HUES64 (cell line): Measurements from ENCODE around the gene FASTKD1.
"Not testable (repeated sequence)": the region's sequence is repeated elsewhere in the genome, so short reads cannot be mapped to it uniquely, and the experiment has no call there.

Experiments used
- H3K27ac ChIP-seq: 2 replicates; pipeline ENCODE4 v1.7.0; 2013; ENCODE audit warnings: low read depth, low read length, inconsistent platforms
- H3K27me3 ChIP-seq: 2 replicates; pipeline ENCODE4 v1.6.1; 2013; ENCODE audit warnings: mild to moderate bottlenecking, low read length; ENCODE audit not compliant: insufficient read depth
- H3K36me3 ChIP-seq: 2 replicates; pipeline ENCODE4 v1.6.1; 2013; ENCODE audit warnings: mild to moderate bottlenecking, low read length; ENCODE audit not compliant: insufficient read depth
- H3K4me1 ChIP-seq: 2 replicates; pipeline ENCODE4 v1.6.1; 2013; ENCODE audit warnings: mild to moderate bottlenecking, low read length, moderate library complexity; ENCODE audit not compliant: insufficient read depth
- H3K4me3 ChIP-seq: 2 replicates; pipeline ENCODE4 v1.5.1; 2013; ENCODE audit warnings: mild to moderate bottlenecking, low read length, moderate library complexity
- H3K9ac ChIP-seq: 2 replicates; pipeline ENCODE4 v1.6.1; 2013; ENCODE audit warnings: mild to moderate bottlenecking, low read depth, low read length
- H3K9me3 ChIP-seq: 2 replicates; pipeline ENCODE4 v1.6.1; 2013; ENCODE audit warnings: low read depth, low read length; ENCODE audit not compliant: insufficient read depth
- WGBS: fragments of 150-250, 120-280 bp; methylation state at CpG from one replicate; pipeline ENCODE4 v1.1.7; 2013; ENCODE audit warnings: missing lambda C conversion rate; 5-methylcytosine and 5-hydroxymethylcytosine counted together

Gene FASTKD1

GRCh38 chr2:169526451-169526850, 47.2 kb downstream of the FASTKD1 start:
- H3K36me3 ChIP-seq, result peaks cover 40% of the 10 kb centered on the region
- H3K9ac ChIP-seq, result no peak overlapping the region
- H3K27me3 ChIP-seq, result no peaks in the 10 kb centered on the region

GRCh38 chr2:169525434-169525833, 48.2 kb downstream of the FASTKD1 start:
- whole genome bisulfite sequencing, result 89% methylated on average over 2 of the region's 2 CpGs
- peaks cover 30% of the 10 kb centered on the region for H3K36me3 ChIP-seq
- no peaks in the 10 kb centered on the region for H3K27me3 ChIP-seq
- H3K4me3 ChIP-seq, result no peak overlapping the region
- H3K27ac ChIP-seq, result no peak overlapping the region
- H3K9me3 ChIP-seq, result no peaks in the 10 kb centered on the region
- no peak overlapping the region for H3K9ac ChIP-seq
- no peaks in the 10 kb centered on the region for H3K4me1 ChIP-seq

More at GRCh38 chr2:169526451-169526850, 47.2 kb downstream of the FASTKD1 start:
- Histone ChIP-seq H3K4me1 (no peaks in the 10 kb centered on the region), H3K4me3 (no peak overlapping the region), H3K27ac (no peak overlapping the region), H3K9me3 (no peaks in the 10 kb centered on the region)

GRCh38 chr2:169523681-169524080, 50.0 kb downstream of the FASTKD1 start:
- Histone ChIP-seq H3K36me3 (peaks cover 13% of the 10 kb centered on the region), H3K9ac (no peak overlapping the region), H3K27ac (no peak overlapping the region), H3K9me3 (no peaks in the 10 kb centered on the region), H3K27me3 (no peaks in the 10 kb centered on the region), H3K4me1 (no peaks in the 10 kb centered on the region), H3K4me3 (no peak overlapping the region)
- 42% methylated on average over 2 of the region's 5 CpGs for WGBS

- Histone ChIP-seq H3K9ac (no peak overlapping the region), H3K27me3 (no peaks in the 10 kb centered on the region), H3K4me3 (no peak overlapping the region), H3K36me3 (no peaks in the 10 kb centered on the region), H3K27ac (no peak overlapping the region), H3K9me3 (no peaks in the 10 kb centered on the region), H3K4me1 (no peaks in the 10 kb centered on the region)
Measured at GRCh38 chr2:169520896-169521295, 52.8 kb downstream of the FASTKD1 start.

GRCh38 chr2:169516488-169516995, 57.1 kb downstream of the FASTKD1 start:
- H3K9ac ChIP-seq, H3K4me1 ChIP-seq: not testable (repeated sequence)
- WGBS, result 93% methylated on average over 10 of the region's 10 CpGs

GRCh38 chr2:169514758-169515157, 58.9 kb downstream of the FASTKD1 start:
- not testable (repeated sequence) for H3K27me3 ChIP-seq, H3K36me3 ChIP-seq, H3K27ac ChIP-seq, H3K4me1 ChIP-seq, H3K9ac ChIP-seq, H3K9me3 ChIP-seq, H3K4me3 ChIP-seq
- 97% methylated on average over 4 of the region's 7 CpGs for WGBS

More at GRCh38 chr2:169516488-169516995, 57.1 kb downstream of the FASTKD1 start:
- H3K36me3 ChIP-seq, H3K27me3 ChIP-seq, H3K27ac ChIP-seq, H3K9me3 ChIP-seq, H3K4me3 ChIP-seq: not testable (repeated sequence)

GRCh38 chr2:169513926-169514325, 59.7 kb downstream of the FASTKD1 start:
- Histone ChIP-seq H3K9me3 (no peaks in the 10 kb centered on the region), H3K4me1 (peaks cover 12% of the 10 kb centered on the region; the same call in 1 of the 2 replicates), H3K27ac (no peak overlapping the region), H3K36me3 (no peaks in the 10 kb centered on the region), H3K27me3 (no peaks in the 10 kb centered on the region), H3K9ac (no peak overlapping the region), H3K4me3 (no peak overlapping the region)
- WGBS, result 94% methylated on average over 2 of the region's 3 CpGs

- no peak overlapping the region for H3K9ac ChIP-seq
- H3K36me3 ChIP-seq, result no peaks in the 10 kb centered on the region
- WGBS, result 100% methylated on average over 1 of the region's 1 CpG
- peaks cover 12% of the 10 kb centered on the region; the same call in 1 of the 2 replicates for H3K4me1 ChIP-seq
- H3K9me3 ChIP-seq, result no peaks in the 10 kb centered on the region
- no peak overlapping the region for H3K4me3 ChIP-seq
- H3K27me3 ChIP-seq, result no peaks in the 10 kb centered on the region
- no peak overlapping the region for H3K27ac ChIP-seq
Measured at GRCh38 chr2:169513094-169513493, 60.6 kb downstream of the FASTKD1 start.

- Histone ChIP-seq H3K36me3 (no peaks in the 10 kb centered on the region), H3K27ac (no peak overlapping the region), H3K4me1 (peaks cover 12% of the 10 kb centered on the region; the same call in 1 of the 2 replicates), H3K9ac (no peak overlapping the region), H3K4me3 (no peak overlapping the region), H3K9me3 (no peaks in the 10 kb centered on the region), H3K27me3 (no peaks in the 10 kb centered on the region)
- WGBS, result 92% methylated on average over 2 of the region's 2 CpGs
Measured at GRCh38 chr2:169512525-169512924, 61.1 kb downstream of the FASTKD1 start.

GRCh38 chr2:169511818-169512217, 61.8 kb downstream of the FASTKD1 start:
- Histone ChIP-seq H3K36me3 (no peaks in the 10 kb centered on the region), H3K27ac (no peak overlapping the region), H3K4me3 (no peak overlapping the region), H3K4me1 (peaks cover 12% of the 10 kb centered on the region; the same call in 1 of the 2 replicates), H3K9ac (no peak overlapping the region), H3K27me3 (no peaks in the 10 kb centered on the region), H3K9me3 (no peaks in the 10 kb centered on the region)
- no CpG with 5 or more reads among the region's 1 CpG for WGBS

- no peaks in the 10 kb centered on the region for H3K27me3 ChIP-seq
- peaks cover 12% of the 10 kb centered on the region; the same call in 1 of the 2 replicates for H3K4me1 ChIP-seq
- no peak overlapping the region for H3K9ac ChIP-seq
- no peak overlapping the region for H3K4me3 ChIP-seq
- H3K27ac ChIP-seq, result no peak overlapping the region
- 90% methylated on average over 4 of the region's 4 CpGs for WGBS
- no peaks in the 10 kb centered on the region for H3K9me3 ChIP-seq
- no peaks in the 10 kb centered on the region for H3K36me3 ChIP-seq
Measured at GRCh38 chr2:169510496-169510895, 63.2 kb downstream of the FASTKD1 start.

GRCh38 chr2:169509955-169510354, 63.7 kb downstream of the FASTKD1 start:
- H3K27me3 ChIP-seq, result no peaks in the 10 kb centered on the region
- H3K9ac ChIP-seq, result 0 out of 2 replicates have a peak overlapping the region, but pooled peaks have one; percentile 2
- H3K27ac ChIP-seq, result no peak overlapping the region
- H3K4me3 ChIP-seq, result no peak overlapping the region
- peaks cover 12% of the 10 kb centered on the region; the same call in 1 of the 2 replicates for H3K4me1 ChIP-seq
- 90% methylated on average over 8 of the region's 8 CpGs for WGBS
- no peaks in the 10 kb centered on the region for H3K36me3 ChIP-seq
- no peaks in the 10 kb centered on the region for H3K9me3 ChIP-seq
